BJ (cell line): ENCODE data around the gene ERGIC1. TPM values are rescaled to one million over a fixed set of nuclear protein-coding genes. Genes with fewer than 3 reads are reported as not detected.

Experiments used
- CTCF ChIA-PET: fragments of 350-600 bp; formaldehyde crosslinking; extraction: SDS; loops from one replicate; lab custom pipeline; 2021; ENCODE audit warnings: antibody characterized with exemption, inconsistent platforms; lab: Yijun Ruan, JAX
- POLR2A ChIA-PET: fragments of 300-600 bp; sonication (Branson Sonifier 250); formaldehyde crosslinking; extraction: SDS; loops from one replicate; lab custom pipeline; 2021; ENCODE audit warnings: antibody characterized with exemption; lab: Charles Lee
- DNase-seq: peaks from one replicate; pipeline ENCODE4 v3.0.0-alpha.2; 2011; ENCODE audit warnings: low read depth
- H3K27me3 ChIP-seq: 2 replicates; pipeline ENCODE4 v1.6.0; 2011; ENCODE audit warnings: low read length; ENCODE audit not compliant: control insufficient read depth, insufficient read depth
- H3K36me3 ChIP-seq: 2 replicates; pipeline ENCODE4 v1.5.1; 2011; ENCODE audit warnings: low read length; ENCODE audit not compliant: control insufficient read depth, insufficient read depth
- H3K4me3 ChIP-seq: 2 replicates; pipeline ENCODE4 v1.5.1; 2011; ENCODE audit warnings: low read depth, mild to moderate bottlenecking, control low read depth, low read length
- polyA plus RNA-seq: library from polyadenylated mRNA; depleted of rRNA; stranded (reverse); fragments of >200 nt; gene quantifications from 2 replicates; pipeline ENCODE4 v1.2.3, GENCODE V29; 2011
- TF ChIP-seq, protein P1 (sequence below): IDR thresholded peaks from 2 replicates; pipeline ENCODE4 v1.5.1; 2011; ENCODE audit warnings: low read depth, mild to moderate bottlenecking, control low read depth, inconsistent platforms, low read length, moderate library complexity; ENCODE audit not compliant: insufficient read depth

The ERGIC1 gene
- polyA plus RNA-seq, 1 experiment: 216 TPM

- ChIA-PET POLR2A (no interaction called here), CTCF (interaction anchor here (0.7 to 2.4 kb wide), 5 partner anchors 10 to 454 kb away, joined by 3 to 8 read pairs (median 3); partner anchors contain the start of gene RPL26L1)
- Histone ChIP-seq H3K27me3 (no peaks in the 10 kb centered on the region), H3K4me3 (no peak overlapping the region), H3K36me3 (peaks cover 10% of the 10 kb centered on the region)
- no peak for DNase-seq
- TF ChIP-seq, protein P1, sequence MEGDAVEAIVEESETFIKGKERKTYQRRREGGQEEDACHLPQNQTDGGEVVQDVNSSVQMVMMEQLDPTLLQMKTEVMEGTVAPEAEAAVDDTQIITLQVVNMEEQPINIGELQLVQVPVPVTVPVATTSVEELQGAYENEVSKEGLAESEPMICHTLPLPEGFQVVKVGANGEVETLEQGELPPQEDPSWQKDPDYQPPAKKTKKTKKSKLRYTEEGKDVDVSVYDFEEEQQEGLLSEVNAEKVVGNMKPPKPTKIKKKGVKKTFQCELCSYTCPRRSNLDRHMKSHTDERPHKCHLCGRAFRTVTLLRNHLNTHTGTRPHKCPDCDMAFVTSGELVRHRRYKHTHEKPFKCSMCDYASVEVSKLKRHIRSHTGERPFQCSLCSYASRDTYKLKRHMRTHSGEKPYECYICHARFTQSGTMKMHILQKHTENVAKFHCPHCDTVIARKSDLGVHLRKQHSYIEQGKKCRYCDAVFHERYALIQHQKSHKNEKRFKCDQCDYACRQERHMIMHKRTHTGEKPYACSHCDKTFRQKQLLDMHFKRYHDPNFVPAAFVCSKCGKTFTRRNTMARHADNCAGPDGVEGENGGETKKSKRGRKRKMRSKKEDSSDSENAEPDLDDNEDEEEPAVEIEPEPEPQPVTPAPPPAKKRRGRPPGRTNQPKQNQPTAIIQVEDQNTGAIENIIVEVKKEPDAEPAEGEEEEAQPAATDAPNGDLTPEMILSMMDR: no peak
Measured at GRCh38 chr5:172949426-172949825, 115.4 kb downstream of the ERGIC1 start.

GRCh38 chr5:172950176-172950965 lies 116.3 kb downstream of the ERGIC1 start:
- CTCF ChIA-PET: interaction anchor here (0.6 to 2.1 kb wide), 10 partner anchors 10 to 455 kb away, joined by 3 to 14 read pairs (median 3); no protein-coding TSS in a partner anchor

DNA sequence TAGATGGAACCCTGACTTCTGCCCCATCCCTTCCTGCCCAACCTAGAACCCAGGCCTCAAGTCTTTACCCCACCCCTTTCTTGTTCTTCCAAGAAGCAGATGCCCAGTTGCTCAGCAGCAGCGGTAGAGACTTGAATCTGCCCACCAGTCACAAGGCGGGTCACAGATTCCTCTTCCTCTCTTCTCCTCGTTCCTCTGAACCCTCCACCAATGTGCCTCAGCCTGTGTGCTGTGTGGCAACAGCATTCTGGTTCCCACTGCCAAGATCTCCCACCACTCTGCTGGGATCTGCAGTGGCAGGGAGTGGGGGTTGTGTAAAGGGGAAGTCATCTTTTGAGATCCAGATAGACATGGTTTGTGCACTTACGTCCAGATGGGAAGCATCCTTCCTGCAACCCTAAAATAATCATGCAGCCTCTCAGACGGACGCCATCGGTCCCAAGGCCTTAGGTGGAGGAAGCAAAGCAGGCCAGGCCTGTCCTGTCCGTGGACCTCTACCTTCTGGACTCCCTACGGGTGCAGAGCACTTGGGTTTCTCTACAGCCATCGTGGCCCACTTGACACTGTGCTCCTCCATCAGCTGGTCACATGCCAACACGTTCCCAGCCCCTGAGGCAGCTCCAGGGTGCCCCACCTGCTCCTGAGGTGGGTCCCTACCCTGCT lies 117.5 kb downstream of the ERGIC1 start:
- CTCF ChIA-PET: interaction anchor here (0.6 to 2.1 kb wide), 10 partner anchors 9 to 259 kb away, joined by 3 to 14 read pairs (median 4); no protein-coding TSS in a partner anchor
- POLR2A ChIA-PET: interaction anchor here (0.5 to 0.6 kb wide), 2 partner anchors 144 to 185 kb away, joined by 3 to 7 read pairs; no protein-coding TSS in a partner anchor
- TF ChIP-seq, protein P1: no peak
- Histone ChIP-seq H3K27me3 (no peaks in the 10 kb centered on the region), H3K4me3 (no peak overlapping the region), H3K36me3 (peaks cover 6% of the 10 kb centered on the region)
- no peak for DNase-seq

More at GRCh38 chr5:172950176-172950965, 116.3 kb downstream of the ERGIC1 start:
- H3K36me3 ChIP-seq: peaks cover 10% of the 10 kb centered on the region
- no peaks in the 10 kb centered on the region for H3K27me3 ChIP-seq
- DNase-seq: no peak
- no peak overlapping the region for H3K4me3 ChIP-seq
- POLR2A ChIA-PET: interaction anchor here (0.7 kb wide), 1 partner anchor 183 kb away, joined by 3 read pairs; no protein-coding TSS in a partner anchor
- TF ChIP-seq, protein P1: no peak

- Histone ChIP-seq H3K4me3 (no peak overlapping the region), H3K36me3 (peaks cover 5% of the 10 kb centered on the region; the same call in 1 of the 2 replicates), H3K27me3 (no peaks in the 10 kb centered on the region)
- DNase-seq: peak; percentile 74
- ChIA-PET POLR2A (interaction anchor here (0.5 to 0.6 kb wide), 3 partner anchors 145 to 205 kb away, joined by 3 to 7 read pairs (median 4); no protein-coding TSS in a partner anchor), CTCF (interaction anchor here (0.7 to 2.1 kb wide), 6 partner anchors 10 to 260 kb away, joined by 3 to 8 read pairs (median 5); no protein-coding TSS in a partner anchor)
- TF ChIP-seq, protein P1: no peak
Measured at GRCh38 chr5:172952034-172952511, 118.0 kb downstream of the ERGIC1 start.
